ENCODE measurements around the gene PLSCR4. TPM values are rescaled to one million over a fixed set of nuclear protein-coding genes. Genes with fewer than 3 reads are reported as not detected.
"Not testable (repeated sequence)": the region's sequence is repeated elsewhere in the genome, so short reads cannot be mapped to it uniquely, and the experiment has no call there.

PLSCR4 gene
- total RNA-seq, 1 donor from 2014 or later = 1.0 TPM

GRCh38 chr3:146256851-146257486, 6.1 kb upstream of the PLSCR4 start:
- Histone ChIP-seq H3K36me3 (no peaks in the 10 kb centered on the region), H3K9ac (no peak overlapping the region), H3F3A (ENCODE audit: low read depth) (no peaks in the 10 kb centered on the region), H3K27me3 (no peaks in the 10 kb centered on the region), H3K4me3 (no peak overlapping the region), H2AFZ (replicated peaks) (no peak overlapping the region), H3K4me1 (no peaks in the 10 kb centered on the region), H3K9me3 (ENCODE audit: low read depth) (no peaks in the 10 kb centered on the region), H4K20me1 (ENCODE audit: low read depth) (no peaks in the 10 kb centered on the region), H3K4me2 (no peak overlapping the region), H3K27ac (no peak overlapping the region), H3K79me2 (ENCODE audit: low read depth) (no peaks in the 10 kb centered on the region)
- H3K27ac Mint-ChIP-seq = no peak overlapping the region
- peaks cover 9% of the 10 kb centered on the region for H3K9me3 Mint-ChIP-seq
- H3K27me3 Mint-ChIP-seq (ENCODE audit: insufficient read depth, low read depth) = no peaks in the 10 kb centered on the region
- TF ChIP-seq EZH2 (IDR thresholded peaks at IDR 0.05) = no peak
- no peak for TF ChIP-seq EZH2phosphoT487 (IDR thresholded peaks at IDR 0.05)
- TF ChIP-seq CTCF (IDR thresholded peaks at IDR 0.05) = no peak
- no peaks in the 10 kb centered on the region for H3K4me1 Mint-ChIP-seq
- DNase-seq (ENCODE audit: low spot score) = peak; percentile 2
- H3K36me3 Mint-ChIP-seq = no peaks in the 10 kb centered on the region
- no peak overlapping the region for H3K4me3 Mint-ChIP-seq

DNA sequence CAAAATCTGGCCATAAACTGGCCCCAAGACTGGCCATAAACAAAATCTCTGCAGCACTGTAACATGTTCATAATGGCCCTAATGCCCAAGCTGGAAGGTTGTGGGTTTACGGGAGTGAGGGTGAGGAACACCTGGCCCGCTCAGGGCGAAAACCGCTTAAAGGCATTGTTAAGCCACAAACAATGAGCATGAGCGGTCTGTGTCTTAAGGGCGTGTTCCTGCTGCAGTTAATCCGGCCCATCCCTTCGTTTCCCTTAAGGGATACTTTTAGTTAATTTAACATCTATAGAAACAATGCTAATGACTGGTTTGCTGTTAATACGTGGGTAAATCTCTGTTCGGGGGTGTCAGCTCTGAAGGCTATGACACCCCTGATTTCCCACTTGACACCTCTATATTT, 1.5 kb upstream of the PLSCR4 start:
- H3K4me1 ChIP-seq; H2AFZ ChIP-seq (replicated peaks); H3K4me1 Mint-ChIP-seq; H3K4me3 ChIP-seq; H3K9ac ChIP-seq; H4K20me1 ChIP-seq (ENCODE audit: low read depth); H3K27ac ChIP-seq; H3K36me3 Mint-ChIP-seq; H3K4me2 ChIP-seq; H3K27me3 Mint-ChIP-seq (ENCODE audit: insufficient read depth, low read depth); H3K79me2 ChIP-seq (ENCODE audit: low read depth); H3K9me3 ChIP-seq (ENCODE audit: low read depth); H3K4me3 Mint-ChIP-seq; H3K36me3 ChIP-seq; H3K27ac Mint-ChIP-seq; DNase-seq (ENCODE audit: low spot score); H3F3A ChIP-seq (ENCODE audit: low read depth): not testable (repeated sequence)
- H3K9me3 Mint-ChIP-seq = peaks cover 12% of the 10 kb centered on the region
- peaks cover 24% of the 10 kb centered on the region for H3K27me3 ChIP-seq

DNA sequence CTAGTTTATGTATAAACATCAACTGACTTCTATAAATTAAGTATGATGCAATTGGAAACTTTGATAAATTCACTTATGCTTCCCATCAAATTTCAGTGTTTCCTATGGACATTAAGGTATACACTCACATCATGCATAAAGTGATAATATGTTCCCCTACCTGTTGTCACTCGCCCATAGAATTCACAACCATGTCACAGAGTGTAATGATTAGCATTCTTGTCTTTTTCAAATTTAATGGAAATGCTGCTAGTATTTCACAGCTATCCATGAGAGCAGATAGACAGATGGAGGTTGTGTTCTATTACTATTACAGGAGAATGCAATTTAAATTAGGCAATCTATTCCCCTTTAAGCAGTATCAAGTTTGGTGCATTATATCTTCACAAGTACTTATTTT, 984 bp downstream of the PLSCR4 start:
- H2AFZ ChIP-seq (replicated peaks) = peak overlapping the region; percentile 100
- H3K9me3 Mint-ChIP-seq = peaks cover 12% of the 10 kb centered on the region
- no peaks in the 10 kb centered on the region for H3K36me3 ChIP-seq
- H3K4me1 ChIP-seq = no peaks in the 10 kb centered on the region
- peaks cover 3% of the 10 kb centered on the region for H3K27me3 Mint-ChIP-seq (ENCODE audit: insufficient read depth, low read depth)
- no peaks in the 10 kb centered on the region for H4K20me1 ChIP-seq (ENCODE audit: low read depth)
- no peak for DNase-seq (ENCODE audit: low spot score)
- peaks cover 24% of the 10 kb centered on the region for H3K27me3 ChIP-seq
- no peaks in the 10 kb centered on the region for H3K9me3 ChIP-seq (ENCODE audit: low read depth)
- no peak overlapping the region for H3K9ac ChIP-seq
- no peaks in the 10 kb centered on the region for H3K79me2 ChIP-seq (ENCODE audit: low read depth)
- H3K4me1 Mint-ChIP-seq = peaks cover 6% of the 10 kb centered on the region
- TF ChIP-seq CTCF (IDR thresholded peaks at IDR 0.05) (no peak), EZH2phosphoT487 (IDR thresholded peaks at IDR 0.05) (no peak), EZH2 (IDR thresholded peaks at IDR 0.05) (no peak)
- peak overlapping the region; percentile 93 for H3K4me3 Mint-ChIP-seq
- H3K27ac Mint-ChIP-seq = no peak overlapping the region
- H3K4me2 ChIP-seq = peak overlapping the region; percentile 83
- H3K36me3 Mint-ChIP-seq = no peaks in the 10 kb centered on the region
- H3K4me3 ChIP-seq = peak overlapping the region; percentile 81
- H3F3A ChIP-seq (ENCODE audit: low read depth) = no peaks in the 10 kb centered on the region
- no peak overlapping the region for H3K27ac ChIP-seq

- H2AFZ ChIP-seq (replicated peaks) = no peak overlapping the region
- peaks cover 7% of the 10 kb centered on the region for H3K9me3 Mint-ChIP-seq
- no peaks in the 10 kb centered on the region for H3K36me3 ChIP-seq
- H3K4me2 ChIP-seq = no peak overlapping the region
- H3K27ac ChIP-seq = no peak overlapping the region
- no peaks in the 10 kb centered on the region for H4K20me1 ChIP-seq (ENCODE audit: low read depth)
- H3K36me3 Mint-ChIP-seq = no peaks in the 10 kb centered on the region
- H3K4me3 Mint-ChIP-seq = no peak overlapping the region
- H3K4me3 ChIP-seq = no peak overlapping the region
- H3K4me1 ChIP-seq = no peaks in the 10 kb centered on the region
- H3K9ac ChIP-seq = no peak overlapping the region
- H3K4me1 Mint-ChIP-seq = peaks cover 6% of the 10 kb centered on the region
- no peak for DNase-seq (ENCODE audit: low spot score)
- peaks cover 3% of the 10 kb centered on the region for H3K27me3 Mint-ChIP-seq (ENCODE audit: insufficient read depth, low read depth)
- H3K27me3 ChIP-seq = peaks cover 24% of the 10 kb centered on the region
- no peaks in the 10 kb centered on the region for H3F3A ChIP-seq (ENCODE audit: low read depth)
- H3K79me2 ChIP-seq (ENCODE audit: low read depth) = no peaks in the 10 kb centered on the region
- TF ChIP-seq EZH2phosphoT487 (IDR thresholded peaks at IDR 0.05) = no peak
- no peak for TF ChIP-seq CTCF (IDR thresholded peaks at IDR 0.05)
- no peak for TF ChIP-seq EZH2 (IDR thresholded peaks at IDR 0.05)
- H3K27ac Mint-ChIP-seq = no peak overlapping the region
- H3K9me3 ChIP-seq (ENCODE audit: low read depth) = no peaks in the 10 kb centered on the region
Measured at GRCh38 chr3:146247911-146248310, 3.0 kb downstream of the PLSCR4 start.
